Neural progenitor cell (in vitro differentiated cells): ENCODE measurements around the gene MADD. TPM values are rescaled to one million over a fixed set of nuclear protein-coding genes. Genes with fewer than 3 reads are reported as not detected.

Experiments
- DNase-seq: peaks from one replicate; pipeline ENCODE4 v3.0.0-alpha.2; 2016; ENCODE audit warnings: low spot score
- H2AFZ ChIP-seq: fragments of 200-600 bp; sonication (generic); replicated peaks from 2 replicates; pipeline ENCODE4 v1.6.1; 2016; ENCODE audit warnings: antibody characterized with exemption
- H3F3A ChIP-seq: fragments of 200-600 bp; sonication (generic); 2 replicates; pipeline ENCODE4 v1.6.1; 2016; ENCODE audit warnings: antibody characterized with exemption, low read depth
- H3K27ac ChIP-seq: fragments of 200-600 bp; sonication (generic); 2 replicates; pipeline ENCODE4 v1.5.1; 2016; ENCODE audit warnings: mild to moderate bottlenecking
- H3K27me3 ChIP-seq: fragments of 200-600 bp; sonication (generic); 2 replicates; pipeline ENCODE4 v1.6.1; 2016; ENCODE audit warnings: mild to moderate bottlenecking, moderate library complexity
- H3K36me3 ChIP-seq: fragments of 200-600 bp; sonication (generic); 2 replicates; pipeline ENCODE4 v1.5.1; 2016
- H3K4me1 ChIP-seq: fragments of 200-600 bp; sonication (generic); 2 replicates; pipeline ENCODE4 v1.6.1; 2016; ENCODE audit warnings: mixed run types
- H3K4me2 ChIP-seq: fragments of 200-600 bp; sonication (generic); 2 replicates; pipeline ENCODE4 v1.6.1; 2016
- H3K4me3 ChIP-seq: fragments of 200-600 bp; sonication (generic); 2 replicates; pipeline ENCODE4 v1.5.1; 2016
- H3K79me2 ChIP-seq: fragments of 200-600 bp; sonication (generic); 2 replicates; pipeline ENCODE4 v1.6.1; 2016; ENCODE audit warnings: low read depth
- H3K9ac ChIP-seq: fragments of 200-600 bp; sonication (generic); 2 replicates; pipeline ENCODE4 v1.6.1; 2016
- H3K9me3 ChIP-seq: fragments of 200-600 bp; sonication (generic); 2 replicates; pipeline ENCODE4 v1.5.1; 2016; ENCODE audit warnings: low read depth
- H4K20me1 ChIP-seq: fragments of 200-600 bp; sonication (generic); 2 replicates; pipeline ENCODE4 v1.6.1; 2016; ENCODE audit warnings: low read depth
- H3K27ac Mint-ChIP-seq: 3 replicates; pipeline ENCODE4 v1.8.0; 2021; ENCODE audit warnings: mixed read lengths
- H3K27me3 Mint-ChIP-seq: 2 replicates; pipeline ENCODE4 v1.8.0; 2022; ENCODE audit warnings: low read depth, mild to moderate bottlenecking, inconsistent platforms, moderate library complexity, mixed read lengths; ENCODE audit not compliant: insufficient read depth
- H3K36me3 Mint-ChIP-seq: 3 replicates; pipeline ENCODE4 v1.8.0; 2021; ENCODE audit warnings: mixed read lengths
- H3K4me1 Mint-ChIP-seq: 3 replicates; pipeline ENCODE4 v1.8.0; 2021; ENCODE audit warnings: mixed read lengths
- H3K4me3 Mint-ChIP-seq: 3 replicates; pipeline ENCODE4 v1.8.0; 2021; ENCODE audit warnings: mild to moderate bottlenecking, moderate library complexity, mixed read lengths
- H3K9me3 Mint-ChIP-seq: 3 replicates; pipeline ENCODE4 v1.8.0; 2020; ENCODE audit warnings: mixed read lengths
- CTCF ChIP-seq: fragments of 200-600 bp; sonication (generic); IDR thresholded peaks from 2 replicates; pipeline ENCODE4 v1.5.1; 2017; ENCODE audit warnings: antibody characterized with exemption, mild to moderate bottlenecking
- EZH2 ChIP-seq: fragments of 200-600 bp; sonication (generic); IDR thresholded peaks from 2 replicates; pipeline ENCODE4 v1.6.1; 2017; ENCODE audit warnings: antibody characterized with exemption, mild to moderate bottlenecking, moderate library complexity
- EZH2phosphoT487 ChIP-seq: fragments of 200-600 bp; sonication (generic); IDR thresholded peaks from 2 replicates; pipeline ENCODE4 v1.6.1; 2017; ENCODE audit warnings: antibody characterized with exemption
- total RNA-seq: library from RNA; depleted of rRNA; stranded (reverse); fragments of >200 nt; gene quantifications from 2 replicates; pipeline ENCODE4 v1.2.3, GENCODE V29; 2015; ENCODE audit warnings: low replicate concordance

MADD gene
- total RNA-seq, 1 donor from 2014 or later = 16.1 TPM

GRCh38 chr11:47347137-47347536, 77.2 kb downstream of the MADD start:
- H3K27me3 ChIP-seq = no peaks in the 10 kb centered on the region
- Mint-ChIP-seq H3K9me3 (no peaks in the 10 kb centered on the region), H3K36me3 (no peaks in the 10 kb centered on the region), H3K27ac (no peak overlapping the region), H3K4me1 (peaks cover 11% of the 10 kb centered on the region), H3K27me3 (peaks cover 3% of the 10 kb centered on the region), H3K4me3 (no peak overlapping the region)
- H3K9me3 ChIP-seq = no peaks in the 10 kb centered on the region
- peaks cover 25% of the 10 kb centered on the region for H3K4me1 ChIP-seq
- H3K79me2 ChIP-seq = no peaks in the 10 kb centered on the region
- no peaks in the 10 kb centered on the region for H4K20me1 ChIP-seq
- no peak for TF ChIP-seq EZH2phosphoT487
- no peak for TF ChIP-seq EZH2
- no peak for TF ChIP-seq CTCF
- no peak overlapping the region for H3K9ac ChIP-seq
- no peak overlapping the region for H2AFZ ChIP-seq
- H3K4me3 ChIP-seq = no peak overlapping the region
- no peak overlapping the region for H3K4me2 ChIP-seq
- no peak for DNase-seq
- H3K27ac ChIP-seq = no peak overlapping the region
- H3F3A ChIP-seq = peaks cover 30% of the 10 kb centered on the region
- H3K36me3 ChIP-seq = no peaks in the 10 kb centered on the region

- H4K20me1 ChIP-seq = no peaks in the 10 kb centered on the region
- H3K4me3 Mint-ChIP-seq = no peak overlapping the region
- H3K4me3 ChIP-seq = no peak overlapping the region
- no peaks in the 10 kb centered on the region for H3K36me3 ChIP-seq
- DNase-seq = no peak
- no peaks in the 10 kb centered on the region for H3K79me2 ChIP-seq
- no peak overlapping the region for H3K4me2 ChIP-seq
- H3K9me3 ChIP-seq = no peaks in the 10 kb centered on the region
- H3K4me1 Mint-ChIP-seq = peaks cover 11% of the 10 kb centered on the region
- no peaks in the 10 kb centered on the region for H3K36me3 Mint-ChIP-seq
- H3K27ac Mint-ChIP-seq = no peak overlapping the region
- no peak overlapping the region for H3K27ac ChIP-seq
- no peaks in the 10 kb centered on the region for H3K27me3 ChIP-seq
- no peak for TF ChIP-seq CTCF
- no peak for TF ChIP-seq EZH2
- TF ChIP-seq EZH2phosphoT487 = no peak
- no peak overlapping the region for H2AFZ ChIP-seq
- H3K27me3 Mint-ChIP-seq = peaks cover 3% of the 10 kb centered on the region
- no peaks in the 10 kb centered on the region for H3K9me3 Mint-ChIP-seq
- H3K4me1 ChIP-seq = peaks cover 25% of the 10 kb centered on the region
- H3F3A ChIP-seq = peaks cover 30% of the 10 kb centered on the region
- H3K9ac ChIP-seq = no peak overlapping the region
Measured at GRCh38 chr11:47348131-47348802, 78.3 kb downstream of the MADD start.

- Mint-ChIP-seq H3K27me3 (peaks cover 3% of the 10 kb centered on the region), H3K4me1 (peaks cover 11% of the 10 kb centered on the region), H3K36me3 (no peaks in the 10 kb centered on the region), H3K4me3 (no peak overlapping the region), H3K9me3 (no peaks in the 10 kb centered on the region), H3K27ac (peak overlapping the region; percentile 25)
- Histone ChIP-seq H3K4me2 (no peak overlapping the region), H3F3A (peaks cover 30% of the 10 kb centered on the region), H4K20me1 (no peaks in the 10 kb centered on the region), H3K27me3 (no peaks in the 10 kb centered on the region), H3K36me3 (no peaks in the 10 kb centered on the region), H3K9me3 (no peaks in the 10 kb centered on the region), H3K79me2 (no peaks in the 10 kb centered on the region), H3K4me1 (peaks cover 25% of the 10 kb centered on the region), H3K4me3 (no peak overlapping the region), H3K9ac (no peak overlapping the region), H2AFZ (no peak overlapping the region), H3K27ac (no peak overlapping the region)
- TF ChIP-seq EZH2 = no peak
- TF ChIP-seq CTCF = peak; percentile 51
- no peak for TF ChIP-seq EZH2phosphoT487
- DNase-seq = peak; percentile 74
Measured at GRCh38 chr11:47348859-47349258, 78.9 kb downstream of the MADD start.
